ENCODE data around the gene GEN1. TPM values are rescaled to one million over a fixed set of nuclear protein-coding genes. Genes with fewer than 3 reads are reported as not detected.

GEN1 gene
- total RNA-seq, 6 experiments from 2014 or later: 6.0 to 15.6 (median 6.5) TPM

DNA sequence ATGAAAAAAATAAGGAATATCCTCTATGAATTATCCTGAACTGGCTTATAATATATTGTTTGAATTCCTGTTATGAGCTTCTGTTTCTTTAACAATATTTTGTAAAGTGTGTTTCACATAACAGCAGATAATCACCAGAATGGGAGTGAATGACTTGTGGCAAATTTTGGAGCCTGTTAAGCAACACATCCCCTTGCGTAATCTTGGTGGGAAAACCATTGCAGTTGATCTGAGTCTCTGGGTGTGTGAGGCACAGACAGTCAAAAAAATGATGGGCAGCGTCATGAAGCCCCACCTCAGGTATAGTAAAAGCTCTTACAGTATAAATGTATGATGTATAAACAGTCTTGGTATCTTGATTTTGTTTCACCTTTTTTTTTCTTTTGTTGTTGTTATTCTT lies 5.9 kb downstream of the GEN1 start:
- TF ChIP-seq POLR2A (IDR thresholded peaks at IDR 0.05): no peak
- TF ChIP-seq, protein P1, sequence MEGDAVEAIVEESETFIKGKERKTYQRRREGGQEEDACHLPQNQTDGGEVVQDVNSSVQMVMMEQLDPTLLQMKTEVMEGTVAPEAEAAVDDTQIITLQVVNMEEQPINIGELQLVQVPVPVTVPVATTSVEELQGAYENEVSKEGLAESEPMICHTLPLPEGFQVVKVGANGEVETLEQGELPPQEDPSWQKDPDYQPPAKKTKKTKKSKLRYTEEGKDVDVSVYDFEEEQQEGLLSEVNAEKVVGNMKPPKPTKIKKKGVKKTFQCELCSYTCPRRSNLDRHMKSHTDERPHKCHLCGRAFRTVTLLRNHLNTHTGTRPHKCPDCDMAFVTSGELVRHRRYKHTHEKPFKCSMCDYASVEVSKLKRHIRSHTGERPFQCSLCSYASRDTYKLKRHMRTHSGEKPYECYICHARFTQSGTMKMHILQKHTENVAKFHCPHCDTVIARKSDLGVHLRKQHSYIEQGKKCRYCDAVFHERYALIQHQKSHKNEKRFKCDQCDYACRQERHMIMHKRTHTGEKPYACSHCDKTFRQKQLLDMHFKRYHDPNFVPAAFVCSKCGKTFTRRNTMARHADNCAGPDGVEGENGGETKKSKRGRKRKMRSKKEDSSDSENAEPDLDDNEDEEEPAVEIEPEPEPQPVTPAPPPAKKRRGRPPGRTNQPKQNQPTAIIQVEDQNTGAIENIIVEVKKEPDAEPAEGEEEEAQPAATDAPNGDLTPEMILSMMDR (IDR thresholded peaks at IDR 0.05): no peak
- Histone ChIP-seq H3K27me3 (no peaks in the 10 kb centered on the region), H3K27ac (peak overlapping the region in 1 of 3 donors; percentile 24), H3K9me3 (no peaks in the 10 kb centered on the region), H3K4me3 (no peak overlapping the region), H3K4me1 (peaks cover 0 to 52% (median 15%) of the 10 kb centered on the region in 4 donors), H3K36me3 (peaks cover 0 to 3% (median 0%) of the 10 kb centered on the region in 4 donors)
- intact Hi-C loops (cut with DNase I): no loop called here
- ATAC-seq (peak; percentile 26 to 64 (median 36)), DNase-seq (peak in 1 of 3 donors; percentile 69)
- WGBS (ENCODE audit: insufficient coverage, low coverage, low lambda C conversion rate, missing lambda C conversion rate): 26% methylated on average over 2 of the region's 2 CpGs

DNA sequence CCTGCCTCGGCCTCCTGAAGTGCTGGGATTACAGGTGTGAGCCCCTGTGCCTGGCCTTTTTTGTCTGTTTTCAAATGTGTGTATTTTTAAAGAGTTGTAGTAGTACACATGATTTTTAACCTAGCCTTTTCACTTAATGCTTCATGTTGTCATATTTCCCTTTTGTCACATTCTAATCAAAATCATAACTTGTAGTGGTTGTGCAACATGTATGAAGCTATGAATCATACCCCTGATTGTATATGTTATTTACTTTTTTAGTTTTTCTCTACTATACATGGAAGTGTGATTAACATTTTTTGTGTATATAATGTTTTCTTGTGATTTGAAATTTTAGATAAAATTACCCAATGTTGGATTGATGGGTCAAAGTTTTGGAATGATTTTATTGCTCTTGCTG lies 8.5 kb downstream of the GEN1 start:
- intact Hi-C loops (cut with DNase I): no loop called here

DNA sequence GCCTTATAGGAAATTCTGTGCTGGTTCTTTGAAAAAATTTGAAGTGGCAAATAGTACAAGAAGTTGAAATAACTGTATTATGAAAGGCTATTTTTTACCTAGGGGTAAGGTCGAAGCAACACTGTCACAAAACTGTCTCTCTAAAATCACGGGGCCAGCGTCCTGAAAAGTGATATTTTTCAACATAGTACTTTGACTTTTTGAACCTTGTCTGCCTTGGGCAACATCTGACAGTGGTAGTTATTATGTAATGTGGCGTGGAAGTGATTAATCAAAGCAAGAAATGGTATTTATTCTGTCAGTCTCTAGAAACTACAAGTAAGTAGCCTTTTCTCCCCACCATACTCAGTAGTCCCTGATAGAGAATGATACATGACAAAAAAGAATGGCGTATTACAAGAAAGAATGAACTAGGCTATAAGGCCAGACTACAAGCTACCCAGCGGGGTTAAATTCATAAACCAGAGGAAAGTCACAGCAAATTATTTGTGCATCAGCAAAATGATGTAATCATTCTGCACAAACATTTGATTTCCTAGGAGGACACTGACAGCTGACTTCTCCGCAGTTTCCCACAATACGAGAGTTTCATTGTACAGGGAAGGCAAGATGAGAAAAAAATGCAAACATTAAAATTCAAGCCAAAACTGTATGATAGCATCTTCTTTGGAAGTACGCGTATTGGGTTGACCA lies 9.8 kb downstream of the GEN1 start:
- no peaks in the 10 kb centered on the region for H3K27me3 ChIP-seq
- H3K9me3 ChIP-seq: no peaks in the 10 kb centered on the region
- TF ChIP-seq, protein P1 (IDR thresholded peaks at IDR 0.05): no peak
- no peak for TF ChIP-seq POLR2A (IDR thresholded peaks at IDR 0.05)
- WGBS (ENCODE audit: insufficient coverage, low coverage, low lambda C conversion rate, missing lambda C conversion rate): 21% methylated on average over 10 of the region's 10 CpGs
- ATAC-seq (peak; percentile 61 to 81 (median 72)), DNase-seq (peak in 1 of 3 donors; percentile 64)
- peaks cover 0 to 3% (median 0%) of the 10 kb centered on the region in 4 donors for H3K36me3 ChIP-seq
- H3K4me3 ChIP-seq: peak overlapping the region in 1 of 3 donors; percentile 15
- peaks cover 0 to 59% (median 21%) of the 10 kb centered on the region in 4 donors for H3K4me1 ChIP-seq
- intact Hi-C loops (cut with DNase I): no loop called here
- peak overlapping the region; percentile 17 to 85 (median 79) for H3K27ac ChIP-seq

More for the DNA sequence above, 8.5 kb downstream of the GEN1 start:
- Histone ChIP-seq H3K27me3 (no peaks in the 10 kb centered on the region), H3K27ac (peak overlapping the region in 2 of 3 donors; percentile 79 to 85), H3K36me3 (peaks cover 0 to 3% (median 0%) of the 10 kb centered on the region in 4 donors), H3K4me1 (peaks cover 0 to 67% (median 21%) of the 10 kb centered on the region in 4 donors), H3K9me3 (no peaks in the 10 kb centered on the region), H3K4me3 (no peak overlapping the region)
- WGBS (ENCODE audit: insufficient coverage, low coverage, low lambda C conversion rate, missing lambda C conversion rate): 100% methylated on average over 1 of the region's 1 CpG
- DNase-seq: no peak
- ATAC-seq: no peak
- TF ChIP-seq, protein P1 (IDR thresholded peaks at IDR 0.05): no peak
- no peak for TF ChIP-seq POLR2A (IDR thresholded peaks at IDR 0.05)

DNA sequence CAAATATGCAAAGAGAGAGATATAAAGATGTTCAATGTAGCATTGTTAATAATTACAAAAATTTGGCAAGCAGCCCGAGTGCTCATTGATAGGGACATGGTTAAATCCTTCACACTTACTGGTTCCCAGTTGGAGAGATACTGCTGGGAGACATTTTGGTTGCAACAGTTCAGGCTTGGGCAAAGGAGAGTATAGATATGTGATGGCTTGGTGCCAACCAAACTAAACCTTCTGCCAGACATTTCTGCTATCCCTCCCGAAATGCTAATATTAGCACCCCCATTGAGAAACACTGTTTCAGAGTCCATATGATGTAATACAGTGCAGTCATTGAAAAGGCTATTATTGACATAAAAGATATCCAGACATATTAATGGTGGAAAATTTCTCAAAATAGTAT lies 11.5 kb downstream of the GEN1 start:
- H3K4me1 ChIP-seq: peaks cover 0 to 42% (median 16%) of the 10 kb centered on the region in 4 donors
- no peaks in the 10 kb centered on the region for H3K27me3 ChIP-seq
- no peak for TF ChIP-seq POLR2A (IDR thresholded peaks at IDR 0.05)
- TF ChIP-seq, protein P1 (IDR thresholded peaks at IDR 0.05): no peak
- peak overlapping the region in 2 of 3 donors; percentile 79 to 85 for H3K27ac ChIP-seq
- peak in 1 of 3 donors; percentile 84 for DNase-seq
- H3K36me3 ChIP-seq: peaks cover 0 to 3% (median 0%) of the 10 kb centered on the region in 4 donors
- intact Hi-C loops (cut with DNase I): no loop called here
- WGBS (ENCODE audit: insufficient coverage, low coverage, low lambda C conversion rate, missing lambda C conversion rate): 29% methylated on average over 2 of the region's 2 CpGs
- peak; percentile 72 to 85 (median 78) for ATAC-seq
- H3K4me3 ChIP-seq: no peak overlapping the region
- H3K9me3 ChIP-seq: no peaks in the 10 kb centered on the region
